Measurements from ENCODE around the gene SMIM38.

The SMIM38 gene

DNA sequence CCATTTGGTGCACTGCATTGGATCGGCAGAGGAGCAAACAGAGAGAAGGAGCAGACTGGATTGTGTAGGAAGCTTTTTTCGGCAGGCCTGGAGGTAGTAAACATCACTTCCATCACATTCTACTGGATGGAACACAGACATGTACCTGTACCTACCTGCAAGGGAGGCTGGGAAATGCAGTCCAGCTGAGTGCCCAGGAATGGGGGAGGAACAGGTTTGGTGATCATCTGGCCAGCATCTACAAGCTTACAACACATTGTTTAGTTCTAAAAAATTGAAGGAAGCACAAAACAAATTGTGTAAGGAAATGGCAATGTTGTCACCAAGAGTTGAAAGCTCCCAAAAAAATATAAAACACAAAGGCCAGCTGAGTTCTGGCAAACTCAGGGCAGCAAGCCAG lies 19.1 kb downstream of the SMIM38 start:
- H3K27ac ChIP-seq: no peak overlapping the region
- in situ Hi-C loops (cut with HindIII; ENCODE audit: low pct_ligation_motif_present, low sequenced_read_pairs): no loop called here
- DNase-seq: no peak
- H3K36me3 ChIP-seq (replicated peaks): no peaks in the 10 kb centered on the region
- no peak overlapping the region for H3K4me3 ChIP-seq (ENCODE audit: low read depth, low read length)
- TF ChIP-seq, protein P1, sequence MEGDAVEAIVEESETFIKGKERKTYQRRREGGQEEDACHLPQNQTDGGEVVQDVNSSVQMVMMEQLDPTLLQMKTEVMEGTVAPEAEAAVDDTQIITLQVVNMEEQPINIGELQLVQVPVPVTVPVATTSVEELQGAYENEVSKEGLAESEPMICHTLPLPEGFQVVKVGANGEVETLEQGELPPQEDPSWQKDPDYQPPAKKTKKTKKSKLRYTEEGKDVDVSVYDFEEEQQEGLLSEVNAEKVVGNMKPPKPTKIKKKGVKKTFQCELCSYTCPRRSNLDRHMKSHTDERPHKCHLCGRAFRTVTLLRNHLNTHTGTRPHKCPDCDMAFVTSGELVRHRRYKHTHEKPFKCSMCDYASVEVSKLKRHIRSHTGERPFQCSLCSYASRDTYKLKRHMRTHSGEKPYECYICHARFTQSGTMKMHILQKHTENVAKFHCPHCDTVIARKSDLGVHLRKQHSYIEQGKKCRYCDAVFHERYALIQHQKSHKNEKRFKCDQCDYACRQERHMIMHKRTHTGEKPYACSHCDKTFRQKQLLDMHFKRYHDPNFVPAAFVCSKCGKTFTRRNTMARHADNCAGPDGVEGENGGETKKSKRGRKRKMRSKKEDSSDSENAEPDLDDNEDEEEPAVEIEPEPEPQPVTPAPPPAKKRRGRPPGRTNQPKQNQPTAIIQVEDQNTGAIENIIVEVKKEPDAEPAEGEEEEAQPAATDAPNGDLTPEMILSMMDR (IDR thresholded peaks at IDR 0.05; ENCODE audit: low read depth, low read length, missing control alignments): no peak
- H3K27me3 ChIP-seq (replicated peaks): no peaks in the 10 kb centered on the region

DNA sequence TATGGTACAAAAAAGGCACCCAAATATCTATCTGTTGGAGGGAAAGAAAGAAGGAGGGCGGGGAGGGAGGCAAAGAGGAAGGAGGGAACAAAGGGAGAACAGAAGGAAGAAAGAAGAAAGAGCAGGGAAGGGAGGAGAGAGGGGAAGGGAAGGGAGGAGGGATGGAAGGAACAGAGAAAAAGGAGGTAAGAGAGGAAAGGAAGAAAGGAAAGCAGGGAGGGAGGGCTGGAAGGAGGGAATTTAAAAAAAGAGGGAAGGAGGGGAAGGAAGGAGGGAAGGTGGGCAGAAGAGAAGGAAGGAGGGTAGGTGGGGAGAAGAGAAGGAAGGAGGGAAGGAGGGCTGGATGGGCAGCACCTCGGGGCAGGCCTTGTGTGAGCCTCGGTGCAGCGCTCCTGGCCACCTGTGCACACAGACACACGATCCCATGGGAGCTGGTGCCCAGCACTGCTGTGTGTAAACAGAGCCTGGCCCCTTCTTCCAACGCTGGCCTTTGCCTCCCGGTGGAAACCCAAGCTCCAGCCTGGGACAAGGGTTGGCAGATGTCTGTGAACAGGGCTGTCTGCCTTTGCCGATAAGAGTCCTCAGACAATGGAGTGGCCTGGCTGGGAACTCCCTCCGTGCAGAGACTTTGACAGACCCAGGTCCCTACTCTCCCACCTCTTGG lies 23.2 kb downstream of the SMIM38 start:
- no peak overlapping the region for H3K27ac ChIP-seq
- in situ Hi-C loops (cut with HindIII; ENCODE audit: low pct_ligation_motif_present, low sequenced_read_pairs): no loop called here
- no peaks in the 10 kb centered on the region for H3K27me3 ChIP-seq (replicated peaks)
- no peak overlapping the region for H3K4me3 ChIP-seq (ENCODE audit: low read depth, low read length)
- no peak for DNase-seq
- TF ChIP-seq, protein P1 (IDR thresholded peaks at IDR 0.05; ENCODE audit: low read depth, low read length, missing control alignments): no peak
- no peaks in the 10 kb centered on the region for H3K36me3 ChIP-seq (replicated peaks)

DNA sequence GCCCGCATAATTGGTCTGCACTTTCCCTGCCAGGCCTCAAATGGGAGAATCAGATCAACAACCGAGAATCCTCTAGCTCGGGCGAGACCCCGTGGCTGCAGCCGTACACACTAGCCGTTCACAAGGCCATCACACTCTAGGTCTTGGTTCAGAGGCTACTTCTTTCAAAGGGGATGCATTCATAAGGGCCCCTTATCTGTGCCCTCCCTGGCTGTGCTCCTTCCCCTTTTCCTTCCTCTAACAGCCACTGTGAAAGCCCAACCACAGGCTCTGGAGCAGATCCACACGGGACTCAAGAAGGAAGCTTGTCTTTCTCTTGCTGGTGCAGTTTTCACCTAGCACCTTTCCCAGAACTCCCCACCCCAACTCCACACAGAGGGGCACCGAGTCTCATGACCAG lies 24.5 kb downstream of the SMIM38 start:
- Histone ChIP-seq H3K36me3 (replicated peaks) (no peaks in the 10 kb centered on the region), H3K27ac (no peak overlapping the region), H3K27me3 (replicated peaks) (no peaks in the 10 kb centered on the region), H3K4me3 (ENCODE audit: low read depth, low read length) (no peak overlapping the region)
- no peak for DNase-seq
- in situ Hi-C loops (cut with HindIII; ENCODE audit: low pct_ligation_motif_present, low sequenced_read_pairs): no loop called here
- TF ChIP-seq, protein P1 (IDR thresholded peaks at IDR 0.05; ENCODE audit: low read depth, low read length, missing control alignments): no peak

DNA sequence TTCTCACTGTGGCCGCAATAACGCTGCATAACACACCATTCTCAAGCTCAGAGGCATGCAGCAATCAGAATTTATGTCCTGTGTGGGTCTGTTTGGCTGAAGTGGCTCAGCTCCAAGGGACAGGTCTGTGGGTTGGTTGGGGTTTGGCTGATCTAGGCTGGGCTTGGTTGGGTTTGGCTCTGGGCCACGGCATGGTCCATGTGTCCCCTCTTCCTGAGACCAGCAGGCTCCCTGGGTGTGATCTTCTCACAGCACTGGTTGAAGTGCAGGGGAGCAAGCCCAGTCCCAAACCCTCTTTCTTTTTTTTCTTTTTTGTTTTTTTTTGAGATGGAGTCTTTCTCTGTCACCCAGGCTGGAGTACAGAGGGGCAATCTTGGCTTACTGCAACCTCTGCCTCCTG lies 25.0 kb downstream of the SMIM38 start:
- Histone ChIP-seq H3K4me3 (ENCODE audit: low read depth, low read length) (no peak overlapping the region), H3K27ac (no peak overlapping the region), H3K27me3 (replicated peaks) (no peaks in the 10 kb centered on the region), H3K36me3 (replicated peaks) (no peaks in the 10 kb centered on the region)
- in situ Hi-C loops (cut with HindIII; ENCODE audit: low pct_ligation_motif_present, low sequenced_read_pairs): no loop called here
- no peak for DNase-seq
- TF ChIP-seq, protein P1 (IDR thresholded peaks at IDR 0.05; ENCODE audit: low read depth, low read length, missing control alignments): no peak

DNA sequence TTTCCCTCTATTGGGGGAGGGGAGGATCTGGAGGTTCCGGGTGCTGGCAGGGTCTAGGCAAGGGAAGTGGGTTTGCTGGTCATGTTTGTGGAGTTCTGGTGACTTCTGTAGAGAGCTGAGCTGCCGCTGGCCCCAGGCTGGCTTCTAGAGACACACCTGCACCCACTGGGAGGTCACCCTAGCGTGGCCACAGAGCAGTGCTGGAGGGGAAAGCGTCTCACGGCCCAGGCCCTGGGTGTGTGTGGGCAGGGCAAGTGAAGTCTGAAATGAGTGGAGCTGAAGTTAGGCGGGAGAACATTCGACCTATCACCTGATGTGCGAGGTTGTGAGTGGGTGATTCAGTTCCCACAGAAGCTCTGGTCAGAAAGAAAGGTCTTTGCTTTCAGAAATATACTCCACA lies 27.9 kb downstream of the SMIM38 start:
- H3K27me3 ChIP-seq (replicated peaks): no peaks in the 10 kb centered on the region
- no peak overlapping the region for H3K27ac ChIP-seq
- TF ChIP-seq, protein P1 (IDR thresholded peaks at IDR 0.05; ENCODE audit: low read depth, low read length, missing control alignments): no peak
- in situ Hi-C loops (cut with HindIII; ENCODE audit: low pct_ligation_motif_present, low sequenced_read_pairs): no loop called here
- H3K36me3 ChIP-seq (replicated peaks): no peaks in the 10 kb centered on the region
- H3K4me3 ChIP-seq (ENCODE audit: low read depth, low read length): no peak overlapping the region
- DNase-seq: no peak
